ENCODE measurements around the gene RNF114. TPM values are rescaled to one million over a fixed set of nuclear protein-coding genes. Genes with fewer than 3 reads are reported as not detected.

Gene RNF114
- total and polyA plus RNA-seq, 2 donors (not counting 3 experiments of a cell fraction or from before 2014, with no cell fraction given), result 45.8 to 81.7 TPM

- Histone ChIP-seq H3K4me1 (ENCODE audit: control insufficient read depth, extremely low read depth, insufficient read depth, low read length) (no peaks in the 10 kb centered on the region), H3K9me1 (replicated peaks; ENCODE audit: control insufficient read depth, extremely low read depth, insufficient read depth, low read length) (no peaks in the 10 kb centered on the region), H3K36me3 (ENCODE audit: control insufficient read depth in 2 of 2, extremely low read depth in 1 of 2, insufficient read depth in 2 of 2, low read length in 2 of 2) (no peaks in the 10 kb centered on the region), H3K4me3 (replicated peaks in 1 of 3; ENCODE audit: insufficient read depth in 1 of 3, low read depth in 1 of 3, low read length in 3 of 3) (no peak overlapping the region), H3K27ac (ENCODE audit: insufficient read depth, low read depth, low read length) (no peak overlapping the region), H2AFZ (ENCODE audit: low read depth, low read length) (no peak overlapping the region), H3K4me2 (ENCODE audit: insufficient read depth, low read length) (no peak overlapping the region), H3K27me3 (ENCODE audit: control insufficient read depth in 2 of 2, insufficient read depth in 2 of 2, low read length in 2 of 2) (no peaks in the 10 kb centered on the region), H3K79me2 (ENCODE audit: control insufficient read depth, insufficient read depth, low read length) (no peaks in the 10 kb centered on the region), H4K20me1 (replicated peaks; ENCODE audit: control insufficient read depth, extremely low read depth, insufficient read depth, low read length) (no peaks in the 10 kb centered on the region), H3K9ac (replicated peaks; ENCODE audit: extremely low read depth, insufficient read depth, low read length) (no peak overlapping the region), H3K9me3 (replicated peaks; ENCODE audit: control insufficient read depth, insufficient read depth, low read length) (no peaks in the 10 kb centered on the region)
- intact Hi-C loops (cut with micrococcal nuclease) (no loop called here), dilution Hi-C loops (cut with MboI; ENCODE audit: extremely low pct_ligation_motif_present, low sequenced_read_pairs) (no loop called here)
- BruUV-seq (replicated peaks), result no TSS peak
- TF ChIP-seq, protein P1, sequence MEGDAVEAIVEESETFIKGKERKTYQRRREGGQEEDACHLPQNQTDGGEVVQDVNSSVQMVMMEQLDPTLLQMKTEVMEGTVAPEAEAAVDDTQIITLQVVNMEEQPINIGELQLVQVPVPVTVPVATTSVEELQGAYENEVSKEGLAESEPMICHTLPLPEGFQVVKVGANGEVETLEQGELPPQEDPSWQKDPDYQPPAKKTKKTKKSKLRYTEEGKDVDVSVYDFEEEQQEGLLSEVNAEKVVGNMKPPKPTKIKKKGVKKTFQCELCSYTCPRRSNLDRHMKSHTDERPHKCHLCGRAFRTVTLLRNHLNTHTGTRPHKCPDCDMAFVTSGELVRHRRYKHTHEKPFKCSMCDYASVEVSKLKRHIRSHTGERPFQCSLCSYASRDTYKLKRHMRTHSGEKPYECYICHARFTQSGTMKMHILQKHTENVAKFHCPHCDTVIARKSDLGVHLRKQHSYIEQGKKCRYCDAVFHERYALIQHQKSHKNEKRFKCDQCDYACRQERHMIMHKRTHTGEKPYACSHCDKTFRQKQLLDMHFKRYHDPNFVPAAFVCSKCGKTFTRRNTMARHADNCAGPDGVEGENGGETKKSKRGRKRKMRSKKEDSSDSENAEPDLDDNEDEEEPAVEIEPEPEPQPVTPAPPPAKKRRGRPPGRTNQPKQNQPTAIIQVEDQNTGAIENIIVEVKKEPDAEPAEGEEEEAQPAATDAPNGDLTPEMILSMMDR (IDR thresholded peaks at IDR 0.05; ENCODE audit: extremely low read depth in 1 of 2, insufficient read depth in 1 of 2, low read depth in 1 of 2, low read length in 2 of 2), result no peak
- TF ChIP-seq GATA2 (IDR thresholded peaks at IDR 0.05; ENCODE audit: insufficient read depth, insufficient read length, low read depth, low read length), result no peak
- no peak for FAIRE-seq
- CTCF ChIA-PET, result interaction anchor here (0.7 to 3.2 kb wide), 4 partner anchors 11 to 70 kb away, joined by 3 to 10 read pairs (median 9); no protein-coding TSS in a partner anchor
- POLR2A ChIA-PET, result interaction anchor here (1.0 kb wide), 1 partner anchor 11 kb away, joined by 3 read pairs; no protein-coding TSS in a partner anchor
- DNase-seq (ENCODE audit: low read depth, low spot score), result no peak
Measured at GRCh38 chr20:50001784-50002311, 65.7 kb downstream of the RNF114 start.

DNA sequence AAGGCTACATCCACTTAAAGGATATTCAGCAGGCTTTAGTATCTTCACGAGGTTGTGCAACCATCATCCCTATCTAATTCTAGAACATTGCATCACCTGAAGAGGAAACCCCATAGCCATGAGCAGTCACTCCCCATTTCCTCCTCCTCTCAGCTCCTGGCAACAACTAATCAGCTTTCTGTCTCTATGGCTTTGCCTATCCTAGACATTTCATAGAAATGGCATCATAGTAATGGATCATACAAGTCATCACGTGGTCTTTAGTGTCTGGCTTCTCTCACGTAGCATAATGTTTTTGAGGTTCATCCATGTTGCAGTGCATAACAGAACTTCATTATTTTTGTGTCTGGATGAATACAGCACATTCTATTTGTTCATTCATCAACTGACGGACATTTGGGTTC, 67.1 kb downstream of the RNF114 start:
- H3K4me1 ChIP-seq (ENCODE audit: control insufficient read depth, extremely low read depth, insufficient read depth, low read length), result no peaks in the 10 kb centered on the region
- H2AFZ ChIP-seq (ENCODE audit: low read depth, low read length), result no peak overlapping the region
- dilution Hi-C loops (cut with MboI; ENCODE audit: extremely low pct_ligation_motif_present, low sequenced_read_pairs), result no loop called here
- intact Hi-C loops (cut with micrococcal nuclease), result no loop called here
- no peak for DNase-seq (ENCODE audit: low read depth, low spot score)
- H3K79me2 ChIP-seq (ENCODE audit: control insufficient read depth, insufficient read depth, low read length), result no peaks in the 10 kb centered on the region
- POLR2A ChIA-PET, result interaction anchor here (0.7 kb wide), 1 partner anchor 82 kb away, joined by 4 read pairs; no protein-coding TSS in a partner anchor
- H3K9me1 ChIP-seq (replicated peaks; ENCODE audit: control insufficient read depth, extremely low read depth, insufficient read depth, low read length), result no peaks in the 10 kb centered on the region
- peak; percentile 38 for FAIRE-seq
- no TSS peak for BruUV-seq (replicated peaks)
- H3K27me3 ChIP-seq (ENCODE audit: control insufficient read depth in 2 of 2, insufficient read depth in 2 of 2, low read length in 2 of 2), result no peaks in the 10 kb centered on the region
- CTCF ChIA-PET, result interaction anchor here (0.7 to 3.2 kb wide), 3 partner anchors 10 to 68 kb away, joined by 4 to 10 read pairs (median 9); no protein-coding TSS in a partner anchor
- H3K4me2 ChIP-seq (ENCODE audit: insufficient read depth, low read length), result no peak overlapping the region
- no peaks in the 10 kb centered on the region for H3K36me3 ChIP-seq (ENCODE audit: control insufficient read depth in 2 of 2, extremely low read depth in 1 of 2, insufficient read depth in 2 of 2, low read length in 2 of 2)
- H3K4me3 ChIP-seq (replicated peaks in 1 of 3; ENCODE audit: insufficient read depth in 1 of 3, low read depth in 1 of 3, low read length in 3 of 3), result no peak overlapping the region
- H3K9ac ChIP-seq (replicated peaks; ENCODE audit: extremely low read depth, insufficient read depth, low read length), result no peak overlapping the region
- no peak for TF ChIP-seq POLR2AphosphoS5 (IDR thresholded peaks at IDR 0.05; ENCODE audit: insufficient read depth, low read depth, low read length)
- TF ChIP-seq JUN (IDR thresholded peaks at IDR 0.05; ENCODE audit: borderline replicate concordance, insufficient read depth, insufficient read length, low read depth), result peak; percentile 41
- H3K9me3 ChIP-seq (replicated peaks; ENCODE audit: control insufficient read depth, insufficient read depth, low read length), result no peaks in the 10 kb centered on the region
- no peak overlapping the region for H3K27ac ChIP-seq (ENCODE audit: insufficient read depth, low read depth, low read length)
- H4K20me1 ChIP-seq (replicated peaks; ENCODE audit: control insufficient read depth, extremely low read depth, insufficient read depth, low read length), result no peaks in the 10 kb centered on the region

Small RNA genes within 50 kb of the gene (small RNA-seq; reads per million reads assigned to genes)
- gene RF00017 (ENCODE audit: insufficient read depth, insufficient read length, low read depth, low replicate concordance), result not detected
- not detected for gene RF00019 (ENCODE audit: insufficient read depth, insufficient read length, low read depth, low replicate concordance)
- not detected for gene RNU6-147P (ENCODE audit: insufficient read depth, insufficient read length, low read depth, low replicate concordance)

Other genes with a start within 250 kb of the RNF114 start
- 58.5 and 70.1 TPM in 2 replicates for gene B4GALT5, start 222.5 kb upstream of the RNF114 start, total RNA-seq
- 51.0 and 54.4 TPM in 2 replicates for gene B4GALT5, start 222.5 kb upstream of the RNF114 start, polyA plus RNA-seq
- gene SLC9A8, start 123.6 kb upstream of the RNF114 start, total RNA-seq, result 11.2 and 14.4 TPM in 2 replicates
- 4.4 and 5.1 TPM in 2 replicates for gene SLC9A8, start 123.6 kb upstream of the RNF114 start, polyA plus RNA-seq
- 6.1 TPM in 2 replicates for gene SPATA2, start 20.9 kb upstream of the RNF114 start, total RNA-seq
- 4.9 and 6.1 TPM in 2 replicates for gene SPATA2, start 20.9 kb upstream of the RNF114 start, polyA plus RNA-seq
- gene SNAI1, start 46.6 kb downstream of the RNF114 start, total RNA-seq, result 13.4 and 14.5 TPM in 2 replicates
- gene SNAI1, start 46.6 kb downstream of the RNF114 start, polyA plus RNA-seq, result 10.8 and 11.5 TPM in 2 replicates
- 147 and 156 TPM in 2 replicates for gene UBE2V1, start 176.8 kb downstream of the RNF114 start, total RNA-seq
- gene UBE2V1, start 176.8 kb downstream of the RNF114 start, polyA plus RNA-seq, result 111 and 145 TPM in 2 replicates
- 62.7 and 71.9 TPM in 2 replicates for gene PEDS1, start 217.3 kb downstream of the RNF114 start, total RNA-seq
- gene PEDS1, start 217.3 kb downstream of the RNF114 start, polyA plus RNA-seq, result 131 and 182 TPM in 2 replicates

All from endothelial cell of umbilical vein (primary cell).